ENCODE measurements around the gene MMP24.
"Not testable (repeated sequence)": the region's sequence is repeated elsewhere in the genome, so short reads cannot be mapped to it uniquely, and the experiment has no call there.

GRCh38 chr20:35252598-35252997, 26.1 kb downstream of the MMP24 start:
- not testable (repeated sequence) for TF ChIP-seq POLR2A (IDR thresholded peaks at IDR 0.05); EP300 (IDR thresholded peaks at IDR 0.05; ENCODE audit: low read depth); CTCF (IDR thresholded peaks at IDR 0.05); POLR2AphosphoS5 (IDR thresholded peaks at IDR 0.05)
